DOHH2 (cell line): ENCODE data around the gene TIGD1.

Source experiments
- H3F3A ChIP-seq: fragments of 200-600 bp; sonication (generic), shearing (Covaris generic); 2 replicates; pipeline ENCODE4 v1.6.0; 2016; ENCODE audit warnings: antibody characterized with exemption, mild to moderate bottlenecking; ENCODE audit not compliant: control insufficient read depth, insufficient read depth
- H3K27ac ChIP-seq: fragments of 200-600 bp; sonication (generic); 2 replicates; pipeline ENCODE4 v1.5.1; 2014; ENCODE audit warnings: low read depth, mild to moderate bottlenecking, low read length, moderate library complexity
- H3K27me3 ChIP-seq: fragments of 200-600 bp; sonication (generic); 2 replicates; pipeline ENCODE4 v1.6.1; 2014; ENCODE audit warnings: mild to moderate bottlenecking, low read length, mixed read lengths; ENCODE audit not compliant: control insufficient read depth
- H3K36me3 ChIP-seq: fragments of 200-600 bp; sonication (generic); 2 replicates; pipeline ENCODE4 v1.6.1; 2014; ENCODE audit warnings: mild to moderate bottlenecking, low read length, moderate library complexity, mixed read lengths; ENCODE audit not compliant: control insufficient read depth
- H3K4me1 ChIP-seq: fragments of 200-600 bp; sonication (generic); 2 replicates; pipeline ENCODE4 v1.6.1; 2014; ENCODE audit warnings: mild to moderate bottlenecking, low read length, mixed read lengths; ENCODE audit not compliant: control insufficient read depth
- H3K4me2 ChIP-seq: fragments of 200-600 bp; sonication (generic); 2 replicates; pipeline ENCODE4 v1.6.0; 2014; ENCODE audit warnings: mild to moderate bottlenecking, low read length, moderate library complexity
- H3K4me3 ChIP-seq: fragments of 200-600 bp; sonication (generic); 2 replicates; pipeline ENCODE4 v1.5.1; 2014; ENCODE audit warnings: mild to moderate bottlenecking, low read length, mixed read lengths
- H3K79me2 ChIP-seq: fragments of 200-600 bp; sonication (generic); 2 replicates; pipeline ENCODE4 v1.6.1; 2014; ENCODE audit warnings: mild to moderate bottlenecking, low read length, mixed read lengths; ENCODE audit not compliant: control insufficient read depth
- H3K9me2 ChIP-seq: fragments of 200-600 bp; sonication (generic); replicated peaks from 2 replicates; pipeline ENCODE4 v1.6.1; 2014; ENCODE audit warnings: mild to moderate bottlenecking, low read length, mixed read lengths; ENCODE audit not compliant: control insufficient read depth
- H3K9me3 ChIP-seq: fragments of 200-600 bp; sonication (generic); 2 replicates; pipeline ENCODE4 v1.6.1; 2014; ENCODE audit warnings: antibody characterized with exemption, low read length, mixed read lengths; ENCODE audit not compliant: control insufficient read depth, insufficient read depth
- H4K20me1 ChIP-seq: fragments of 200-600 bp; sonication (generic); 2 replicates; pipeline ENCODE4 v1.6.0; 2014; ENCODE audit warnings: low read depth, mild to moderate bottlenecking, antibody characterized with exemption, low read length, moderate library complexity; ENCODE audit not compliant: control insufficient read depth, insufficient read depth
- CTCF ChIP-seq: fragments of 200-600 bp; sonication (generic); IDR thresholded peaks from one replicate; pipeline ENCODE4 v1.5.1; 2014; ENCODE audit warnings: antibody characterized with exemption, mild to moderate bottlenecking, low read depth, low read length; ENCODE audit not compliant: poor library complexity, severe bottlenecking
- EZH2phosphoT487 ChIP-seq: fragments of 200-600 bp; sonication (generic); IDR thresholded peaks from 2 replicates; pipeline ENCODE4 v1.6.1; 2017; ENCODE audit warnings: borderline replicate concordance, mild to moderate bottlenecking, antibody characterized with exemption, low read length, moderate library complexity, mixed read lengths

Gene TIGD1

DNA sequence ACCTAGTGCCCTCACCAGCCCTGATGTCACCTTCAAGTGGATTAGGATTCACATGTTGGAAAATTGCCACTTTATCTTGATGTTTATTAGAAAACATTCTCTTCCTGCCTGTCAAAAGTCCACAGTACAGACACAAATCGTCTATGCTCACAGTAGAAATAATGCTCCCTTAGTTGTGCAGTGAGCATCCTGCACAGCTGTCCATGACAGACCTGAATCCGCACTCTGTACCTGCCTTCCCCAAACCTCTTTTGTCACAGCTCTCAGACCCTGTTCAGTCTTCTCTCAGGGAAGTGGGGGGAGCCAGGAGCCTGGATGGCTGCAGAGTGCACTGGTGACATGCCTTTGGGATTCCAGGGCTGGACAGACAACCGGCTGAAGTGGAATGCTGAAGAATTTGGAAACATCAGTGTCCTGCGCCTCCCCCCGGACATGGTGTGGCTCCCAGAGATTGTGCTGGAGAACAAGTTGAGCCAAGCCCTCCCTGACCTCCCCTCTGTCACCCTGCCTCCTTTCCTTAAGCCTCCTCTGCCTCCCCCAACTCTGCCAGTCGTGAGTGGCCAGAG, 22.4 kb downstream of the TIGD1 start:
- H3K4me2 ChIP-seq: no peak overlapping the region
- no peaks in the 10 kb centered on the region for H3K9me3 ChIP-seq
- H3K36me3 ChIP-seq: no peaks in the 10 kb centered on the region
- H3K79me2 ChIP-seq: no peaks in the 10 kb centered on the region
- H3K4me1 ChIP-seq: peaks cover 64% of the 10 kb centered on the region
- H4K20me1 ChIP-seq: no peaks in the 10 kb centered on the region
- no peak overlapping the region for H3K4me3 ChIP-seq
- no peaks in the 10 kb centered on the region for H3K9me2 ChIP-seq
- H3F3A ChIP-seq: peaks cover 9% of the 10 kb centered on the region; the same call in 1 of the 2 replicates
- peaks cover 18% of the 10 kb centered on the region for H3K27me3 ChIP-seq
- TF ChIP-seq EZH2phosphoT487 (no peak), CTCF (no peak)
- no peak overlapping the region for H3K27ac ChIP-seq

- H3K27me3 ChIP-seq: peaks cover 24% of the 10 kb centered on the region
- H3K36me3 ChIP-seq: no peaks in the 10 kb centered on the region
- H4K20me1 ChIP-seq: no peaks in the 10 kb centered on the region
These were observed 23.9 kb downstream of the TIGD1 start for GRCh38 chr2:232526372-232526941.

DNA sequence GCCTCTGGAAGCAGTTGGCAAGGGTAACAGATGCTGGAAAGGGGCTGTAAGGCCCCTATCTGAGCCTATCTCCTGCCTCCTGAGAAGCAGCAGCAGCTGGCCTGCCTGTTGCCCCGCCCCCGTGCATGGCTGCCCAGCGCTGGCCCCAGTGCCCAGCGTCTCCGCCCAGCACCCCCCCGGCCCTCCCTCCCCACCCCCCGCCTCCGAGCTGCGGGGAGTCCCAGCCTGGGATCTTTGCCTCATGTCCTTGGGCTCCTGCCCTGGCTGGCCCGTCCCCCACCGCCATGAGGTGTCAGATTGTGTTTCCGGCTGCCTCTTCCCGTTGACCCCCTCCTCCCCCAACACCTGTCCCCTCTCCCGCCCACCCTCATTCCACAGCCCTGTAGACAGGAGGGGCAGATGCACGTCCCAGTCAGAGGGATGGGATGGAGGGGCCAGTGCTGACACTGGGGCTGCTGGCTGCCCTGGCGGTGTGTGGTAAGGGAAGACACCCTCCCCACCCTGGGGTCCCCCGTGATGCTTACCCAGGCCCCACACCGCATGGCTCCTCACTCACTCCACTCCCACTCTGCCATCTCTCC, 24.5 kb downstream of the TIGD1 start, which contains the start of gene CHRND:
Gene CHRND, plus strand, starts transcription at position 370 of the 581 bp plus-strand sequence. Its CDS starts 56 bp downstream, at position 426.
- no peaks in the 10 kb centered on the region for H3K36me3 ChIP-seq
- no peak within 1 kb of the TSS for H3K4me3 ChIP-seq
- no peak for TF ChIP-seq CTCF
- TF ChIP-seq EZH2phosphoT487: no peak
- no peaks in the 10 kb centered on the region for H3K79me2 ChIP-seq
- H3F3A ChIP-seq: 0 out of 2 replicates have a peak, but pooled peaks cover 2% of the 10 kb centered on the region
- no peaks in the 10 kb centered on the region for H3K9me3 ChIP-seq
- peaks cover 48% of the 10 kb centered on the region for H3K4me1 ChIP-seq
- no peak within 1 kb of the TSS for H3K27ac ChIP-seq
- no peak within 1 kb of the TSS for H3K4me2 ChIP-seq
- H3K9me2 ChIP-seq: no peaks in the 10 kb centered on the region
- peaks cover 24% of the 10 kb centered on the region for H3K27me3 ChIP-seq
- H4K20me1 ChIP-seq: no peaks in the 10 kb centered on the region

More at GRCh38 chr2:232526372-232526941, 23.9 kb downstream of the TIGD1 start:
- Histone ChIP-seq H3F3A (0 out of 2 replicates have a peak, but pooled peaks cover 2% of the 10 kb centered on the region), H3K9me3 (no peaks in the 10 kb centered on the region), H3K27ac (no peak overlapping the region), H3K4me3 (no peak overlapping the region), H3K79me2 (no peaks in the 10 kb centered on the region), H3K4me2 (no peak overlapping the region), H3K4me1 (peaks cover 54% of the 10 kb centered on the region), H3K9me2 (no peaks in the 10 kb centered on the region)
- TF ChIP-seq EZH2phosphoT487: no peak
- TF ChIP-seq CTCF: no peak
